GM18508 (cell line): ENCODE results near the gene BABAM1.

Experiments used
- ATAC-seq: cut with Tn5 transposase; IDR thresholded peaks from one replicate; pipeline ENCODE4 v1.9.1; 2021; ENCODE audit warnings: moderate number of reproducible peaks; ENCODE audit not compliant: insufficient read depth, unreplicated experiment

Gene BABAM1

GRCh38 chr19:17243211-17243829 is 23.9 kb upstream of the BABAM1 start:
- ATAC-seq, result no peak

- ATAC-seq, result no peak
These were observed 23.2 kb upstream of the BABAM1 start for GRCh38 chr19:17243830-17244617.

- ATAC-seq, result no peak
These were observed 22.4 kb upstream of the BABAM1 start for GRCh38 chr19:17244618-17245534.

- ATAC-seq, result no peak
These were observed 21.7 kb upstream of the BABAM1 start, which contains the start of gene NR2F6 for GRCh38 chr19:17245535-17245984. NR2F6 (minus strand) TSS chr19:17245919; CDS start chr19:17245220, 699 bp downstream.

- ATAC-seq, result no peak
These were observed 20.4 kb upstream of the BABAM1 start for GRCh38 chr19:17246681-17247425.

- ATAC-seq, result no peak
These were observed 19.0 kb upstream of the BABAM1 start for GRCh38 chr19:17248011-17248776.

GRCh38 chr19:17249887-17250548 is 17.2 kb upstream of the BABAM1 start:
- no peak for ATAC-seq

GRCh38 chr19:17254636-17255035 is 12.6 kb upstream of the BABAM1 start:
- ATAC-seq, result no peak

GRCh38 chr19:17255150-17255621 is 12.1 kb upstream of the BABAM1 start:
- no peak for ATAC-seq

- ATAC-seq, result no peak
These were observed 11.1 kb upstream of the BABAM1 start for GRCh38 chr19:17256130-17256529.

GRCh38 chr19:17259118-17259780 is 8.0 kb upstream of the BABAM1 start:
- no peak for ATAC-seq

GRCh38 chr19:17259934-17260333 is 7.3 kb upstream of the BABAM1 start:
- ATAC-seq, result no peak

GRCh38 chr19:17260842-17261325 is 6.4 kb upstream of the BABAM1 start:
- ATAC-seq, result peak; percentile 68

GRCh38 chr19:17262557-17262956 is 4.7 kb upstream of the BABAM1 start:
- no peak for ATAC-seq

- ATAC-seq, result no peak
These were observed 3.3 kb upstream of the BABAM1 start for GRCh38 chr19:17263712-17264640.

GRCh38 chr19:17264641-17264979 is 2.6 kb upstream of the BABAM1 start, which contains the start of gene USHBP1:
USHBP1 (minus strand) TSS chr19:17264745; CDS start chr19:17264299, 446 bp downstream.
- no peak for ATAC-seq

GRCh38 chr19:17266026-17266425 is 1.2 kb upstream of the BABAM1 start:
- ATAC-seq, result no peak
